CD4-positive, alpha-beta memory T cell (primary cell): ENCODE data around the gene PKN3. TPM values are rescaled to one million over a fixed set of nuclear protein-coding genes. Genes with fewer than 3 reads are reported as not detected.
A peak's percentile ranks its signal among the peaks of the same experiment; 100 is the strongest.

Experiments used
- CTCF ChIA-PET: fragments of 350-600 bp; sonication (Branson Sonifier 250); formaldehyde crosslinking; loops from one replicate; lab custom pipeline; 2021; ENCODE audit warnings: inconsistent platforms; ENCODE audit not compliant: partially characterized antibody; lab: Charles Lee
- POLR2A ChIA-PET: fragments of 350-600 bp; sonication (Branson Sonifier 250); formaldehyde crosslinking; loops from one replicate; lab custom pipeline; 2021; ENCODE audit not compliant: partially characterized antibody; lab: Charles Lee
- DNase-seq, 5 donors: peaks; one replicate each; pipeline versions ENCODE4 v3.0.0 to v3.0.0-alpha.2; 2020 to 2022; ENCODE audit warnings: mixed read lengths in 1 of 5
- H3K27ac ChIP-seq: one replicate; pipeline ENCODE4 v1.7.0; 2013; ENCODE audit warnings: low read depth, low read length
- H3K27me3 ChIP-seq: 2 replicates; pipeline ENCODE4 v1.7.0; 2013; ENCODE audit warnings: mild to moderate bottlenecking, low read length, moderate library complexity; ENCODE audit not compliant: insufficient read depth
- H3K36me3 ChIP-seq: 2 replicates; pipeline ENCODE4 v1.7.0; 2013; ENCODE audit warnings: mild to moderate bottlenecking, low read length, moderate library complexity; ENCODE audit not compliant: insufficient read depth
- H3K4me1 ChIP-seq: 2 replicates; pipeline ENCODE4 v1.7.0; 2013; ENCODE audit warnings: mild to moderate bottlenecking, low read length, moderate library complexity; ENCODE audit not compliant: insufficient read depth
- H3K4me3 ChIP-seq, 2 donors: one replicate each; pipeline ENCODE4 v1.7.0; 2013; ENCODE audit warnings: low read length in 2 of 2, mild to moderate bottlenecking in 1 of 2
- H3K9me3 ChIP-seq, 2 donors: one replicate each; pipeline ENCODE4 v1.7.0; 2013; ENCODE audit warnings: low read length in 2 of 2, control low read depth in 1 of 2; ENCODE audit not compliant: control insufficient read depth in 1 of 2
- H3K27ac Mint-ChIP-seq, 7 donors: one replicate each; pipeline ENCODE4 v1.8.0; 2020 to 2021; ENCODE audit warnings: mixed read lengths in 7 of 7, mild to moderate bottlenecking in 6 of 7, inconsistent platforms in 3 of 7, moderate library complexity in 3 of 7
- H3K27me3 Mint-ChIP-seq, 2 donors: one replicate each; pipeline ENCODE4 v1.8.0; 2020 to 2021; ENCODE audit warnings: mixed read lengths in 2 of 2
- H3K36me3 Mint-ChIP-seq, 2 donors: one replicate each; pipeline ENCODE4 v1.8.0; 2020 to 2021; ENCODE audit warnings: mixed read lengths in 2 of 2, inconsistent platforms in 1 of 2, mild to moderate bottlenecking in 1 of 2
- H3K4me1 Mint-ChIP-seq, 4 donors: one replicate each; pipeline ENCODE4 v1.8.0; 2020 to 2021; ENCODE audit warnings: mixed read lengths in 4 of 4, mild to moderate bottlenecking in 1 of 4
- H3K4me3 Mint-ChIP-seq, 8 donors: one replicate each; pipeline ENCODE4 v1.8.0; 2020 to 2021; ENCODE audit warnings: mixed read lengths in 8 of 8, mild to moderate bottlenecking in 7 of 8, moderate library complexity in 6 of 8, inconsistent platforms in 3 of 8
- H3K9me3 Mint-ChIP-seq, 8 donors: one replicate each; pipeline ENCODE4 v1.8.0; 2020 to 2021; ENCODE audit warnings: mixed read lengths in 8 of 8, mild to moderate bottlenecking in 5 of 8, inconsistent platforms in 3 of 8, moderate library complexity in 1 of 8
- intact Hi-C: fragments of 100-400 bp; cut with micrococcal nuclease; formaldehyde crosslinking; loops from one replicate; pipeline ENCODE4 v1.15.1; 2023
- polyA plus RNA-seq, 2 donors: library from polyadenylated mRNA; unstranded; fragments of 300-500 nt; fragmentation: Illumina TruSeq; gene quantifications; one replicate each; pipeline ENCODE4 v1.2.3, GENCODE V29; 2021
- total RNA-seq, 2 experiments: library from RNA; stranded (reverse); gene quantifications; one replicate each; pipeline ENCODE4 v1.2.3, GENCODE V29; 2021

PKN3 gene
- total and polyA plus RNA-seq, 4 experiments from 2014 or later, result 0.48 to 2.6 (median 1.5) TPM

GRCh38 chr9:128733256-128733655 lies 31.0 kb downstream of the PKN3 start:
- Mint-ChIP-seq H3K4me3 (no peak overlapping the region), H3K27me3 (no peaks in the 10 kb centered on the region), H3K9me3 (no peaks in the 10 kb centered on the region), H3K36me3 (peaks cover 14 to 37% of the 10 kb centered on the region in 2 donors), H3K4me1 (peaks cover 0 to 3% (median 0%) of the 10 kb centered on the region in 4 donors), H3K27ac (no peak overlapping the region)
- POLR2A ChIA-PET, result no interaction called here
- H3K4me1 ChIP-seq, result no peaks in the 10 kb centered on the region
- intact Hi-C loops, result no loop called here
- no peaks in the 10 kb centered on the region for H3K9me3 ChIP-seq
- H3K36me3 ChIP-seq, result peaks cover 18% of the 10 kb centered on the region
- no peaks in the 10 kb centered on the region for H3K27me3 ChIP-seq
- CTCF ChIA-PET, result interaction anchor here (0.6 kb wide), 1 partner anchor 11 kb away, joined by 3 read pairs; no protein-coding TSS in a partner anchor
- DNase-seq, result no peak
- no peak overlapping the region for H3K4me3 ChIP-seq
- no peak overlapping the region for H3K27ac ChIP-seq

GRCh38 chr9:128735373-128735772 lies 33.1 kb downstream of the PKN3 start:
- intact Hi-C loops, result no loop called here
- H3K27ac Mint-ChIP-seq, result peak overlapping the region in 3 of 7 donors; percentile 51 to 74 (median 68)
- Histone ChIP-seq H3K4me3 (no peak overlapping the region), H3K27me3 (no peaks in the 10 kb centered on the region), H3K36me3 (peaks cover 26% of the 10 kb centered on the region), H3K27ac (no peak overlapping the region), H3K9me3 (no peaks in the 10 kb centered on the region), H3K4me1 (no peaks in the 10 kb centered on the region)
- peak overlapping the region in 1 of 8 donors; percentile 23 for H3K4me3 Mint-ChIP-seq
- H3K27me3 Mint-ChIP-seq, result no peaks in the 10 kb centered on the region
- CTCF ChIA-PET, result interaction anchor here (0.6 to 1.4 kb wide), 5 partner anchors 11 to 617 kb away, joined by 3 to 4 read pairs (median 3); partner anchors contain the start of genes PKN3 and ZDHHC12
- DNase-seq, result no peak
- H3K9me3 Mint-ChIP-seq, result no peaks in the 10 kb centered on the region
- peaks cover 18 to 44% of the 10 kb centered on the region in 2 donors for H3K36me3 Mint-ChIP-seq
- H3K4me1 Mint-ChIP-seq, result peaks cover 0 to 3% (median 0%) of the 10 kb centered on the region in 4 donors
- POLR2A ChIA-PET, result interaction anchor here (1.0 to 1.3 kb wide), 2 partner anchors 11 to 36 kb away, joined by 3 read pairs; partner anchors contain the start of genes ZDHHC12 and ZER1

- H3K9me3 ChIP-seq, result no peaks in the 10 kb centered on the region
- ChIA-PET POLR2A (interaction anchor here (1.1 to 2.5 kb wide), 2 partner anchors 18 to 29 kb away, joined by 4 to 7 read pairs; partner anchors contain the start of genes ZDHHC12 and ZER1), CTCF (interaction anchor here (1.1 kb wide), 1 partner anchor 76 kb away, joined by 3 read pairs; the partner anchor contains the start of gene ENDOG)
- no peak for DNase-seq
- H3K36me3 ChIP-seq, result peaks cover 7% of the 10 kb centered on the region
- no peak overlapping the region for H3K4me3 Mint-ChIP-seq
- H3K9me3 Mint-ChIP-seq, result no peaks in the 10 kb centered on the region
- H3K27me3 Mint-ChIP-seq, result no peaks in the 10 kb centered on the region
- no peaks in the 10 kb centered on the region for H3K27me3 ChIP-seq
- H3K36me3 Mint-ChIP-seq, result peaks cover 7 to 25% of the 10 kb centered on the region in 2 donors
- H3K27ac Mint-ChIP-seq, result peak overlapping the region in 1 of 7 donors; percentile 35
- intact Hi-C loops, result no loop called here
- no peak overlapping the region for H3K27ac ChIP-seq
- no peak overlapping the region for H3K4me3 ChIP-seq
- no peaks in the 10 kb centered on the region for H3K4me1 Mint-ChIP-seq
- no peaks in the 10 kb centered on the region for H3K4me1 ChIP-seq
These were observed 40.1 kb downstream of the PKN3 start for GRCh38 chr9:128742401-128742800.

- Histone ChIP-seq H3K27ac (no peak overlapping the region), H3K9me3 (no peaks in the 10 kb centered on the region), H3K4me1 (no peaks in the 10 kb centered on the region), H3K27me3 (no peaks in the 10 kb centered on the region), H3K4me3 (no peak overlapping the region), H3K36me3 (peaks cover 7% of the 10 kb centered on the region)
- H3K27me3 Mint-ChIP-seq, result no peaks in the 10 kb centered on the region
- H3K36me3 Mint-ChIP-seq, result peaks cover 4 to 22% of the 10 kb centered on the region in 2 donors
- DNase-seq, result no peak
- H3K27ac Mint-ChIP-seq, result peak overlapping the region in 1 of 7 donors; percentile 4
- no peak overlapping the region for H3K4me3 Mint-ChIP-seq
- H3K4me1 Mint-ChIP-seq, result no peaks in the 10 kb centered on the region
- POLR2A ChIA-PET, result interaction anchor here (0.8 to 2.5 kb wide), 2 partner anchors 19 to 43 kb away, joined by 3 to 7 read pairs; partner anchors contain the start of genes TBC1D13 and ZDHHC12
- intact Hi-C loops, result no loop called here
- no peaks in the 10 kb centered on the region for H3K9me3 Mint-ChIP-seq
- CTCF ChIA-PET, result no interaction called here
These were observed 41.1 kb downstream of the PKN3 start for GRCh38 chr9:128743421-128743820.

GRCh38 chr9:128747241-128747640 lies 44.9 kb downstream of the PKN3 start:
- Histone ChIP-seq H3K9me3 (no peaks in the 10 kb centered on the region), H3K27ac (no peak overlapping the region), H3K4me3 (no peak overlapping the region), H3K36me3 (peaks cover 11% of the 10 kb centered on the region), H3K27me3 (no peaks in the 10 kb centered on the region), H3K4me1 (no peaks in the 10 kb centered on the region)
- no peak for DNase-seq
- no peak overlapping the region for H3K4me3 Mint-ChIP-seq
- H3K27me3 Mint-ChIP-seq, result no peaks in the 10 kb centered on the region
- ChIA-PET CTCF (no interaction called here), POLR2A (no interaction called here)
- intact Hi-C loops, result no loop called here
- H3K4me1 Mint-ChIP-seq, result no peaks in the 10 kb centered on the region
- no peak overlapping the region for H3K27ac Mint-ChIP-seq
- peaks cover 7 to 17% of the 10 kb centered on the region in 2 donors for H3K36me3 Mint-ChIP-seq
- no peaks in the 10 kb centered on the region for H3K9me3 Mint-ChIP-seq

- H3K27ac Mint-ChIP-seq, result peak overlapping the region in 1 of 7 donors; percentile 46
- no peak overlapping the region for H3K4me3 Mint-ChIP-seq
- peaks cover 13 to 36% of the 10 kb centered on the region in 2 donors for H3K36me3 Mint-ChIP-seq
- H3K36me3 ChIP-seq, result peaks cover 20% of the 10 kb centered on the region
- intact Hi-C loops, result no loop called here
- H3K9me3 Mint-ChIP-seq, result no peaks in the 10 kb centered on the region
- H3K27me3 ChIP-seq, result no peaks in the 10 kb centered on the region
- no peak for DNase-seq
- H3K4me1 ChIP-seq, result no peaks in the 10 kb centered on the region
- no peak overlapping the region for H3K4me3 ChIP-seq
- CTCF ChIA-PET, result no interaction called here
- H3K9me3 ChIP-seq, result no peaks in the 10 kb centered on the region
- POLR2A ChIA-PET, result interaction anchor here (0.5 kb wide), 1 partner anchor 29 kb away, joined by 3 read pairs; no protein-coding TSS in a partner anchor
- H3K4me1 Mint-ChIP-seq, result peaks cover 0 to 4% (median under 1%) of the 10 kb centered on the region in 4 donors
- no peak overlapping the region for H3K27ac ChIP-seq
- no peaks in the 10 kb centered on the region for H3K27me3 Mint-ChIP-seq
These were observed 48.8 kb downstream of the PKN3 start for GRCh38 chr9:128750926-128751595.

- Histone ChIP-seq H3K4me3 (no peak overlapping the region), H3K4me1 (no peaks in the 10 kb centered on the region), H3K36me3 (peaks cover 20% of the 10 kb centered on the region), H3K9me3 (no peaks in the 10 kb centered on the region), H3K27me3 (no peaks in the 10 kb centered on the region), H3K27ac (no peak overlapping the region)
- DNase-seq, result no peak
- CTCF ChIA-PET, result no interaction called here
- intact Hi-C loops, result no loop called here
- Mint-ChIP-seq H3K27me3 (no peaks in the 10 kb centered on the region), H3K4me3 (no peak overlapping the region), H3K9me3 (no peaks in the 10 kb centered on the region), H3K27ac (no peak overlapping the region), H3K4me1 (peaks cover 0 to 13% (median 7%) of the 10 kb centered on the region in 4 donors), H3K36me3 (peaks cover 15 to 31% of the 10 kb centered on the region in 2 donors)
- POLR2A ChIA-PET, result no interaction called here
These were observed 51.3 kb downstream of the PKN3 start for GRCh38 chr9:128753627-128754026.
